GM19328 (cell line): ENCODE data around the gene FALEC.

Experiments used
- ATAC-seq: cut with Tn5 transposase; IDR thresholded peaks from one replicate; pipeline ENCODE4 v1.9.1; 2021; ENCODE audit warnings: mild to moderate bottlenecking, moderate library complexity; ENCODE audit not compliant: unreplicated experiment

The FALEC gene

GRCh38 chr1:150511985-150512660, 3.4 kb upstream of the FALEC start:
- ATAC-seq = no peak

GRCh38 chr1:150512846-150513245, 2.7 kb upstream of the FALEC start:
- no peak for ATAC-seq

- ATAC-seq = no peak
Measured at GRCh38 chr1:150513351-150513791, 2.2 kb upstream of the FALEC start.

GRCh38 chr1:150514260-150514659, 1.3 kb upstream of the FALEC start:
- ATAC-seq = no peak

DNA sequence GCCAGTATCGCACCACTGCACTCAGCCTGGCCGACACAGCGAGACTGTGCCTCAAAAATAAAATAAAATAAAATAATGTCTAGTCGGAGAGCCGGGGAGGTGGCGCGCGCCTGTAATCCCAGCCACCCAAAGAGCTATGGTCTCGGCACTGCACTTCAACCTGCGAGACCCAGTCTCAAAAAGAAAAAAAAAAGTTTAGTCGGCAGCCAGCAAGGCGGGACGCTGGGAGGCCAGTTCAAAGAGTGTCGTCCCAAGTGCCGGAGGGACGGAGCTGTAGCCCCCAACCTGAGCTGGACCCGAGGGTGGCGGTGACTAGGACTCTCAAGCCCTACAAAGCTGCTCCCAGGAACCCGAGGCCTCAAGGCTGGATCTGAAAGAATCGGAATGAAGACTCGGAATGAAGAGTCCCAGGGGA, 632 bp upstream of the FALEC start:
- ATAC-seq = no peak

- ATAC-seq = no peak
Measured at GRCh38 chr1:150516050-150516591, 569 bp downstream of the FALEC start.

DNA sequence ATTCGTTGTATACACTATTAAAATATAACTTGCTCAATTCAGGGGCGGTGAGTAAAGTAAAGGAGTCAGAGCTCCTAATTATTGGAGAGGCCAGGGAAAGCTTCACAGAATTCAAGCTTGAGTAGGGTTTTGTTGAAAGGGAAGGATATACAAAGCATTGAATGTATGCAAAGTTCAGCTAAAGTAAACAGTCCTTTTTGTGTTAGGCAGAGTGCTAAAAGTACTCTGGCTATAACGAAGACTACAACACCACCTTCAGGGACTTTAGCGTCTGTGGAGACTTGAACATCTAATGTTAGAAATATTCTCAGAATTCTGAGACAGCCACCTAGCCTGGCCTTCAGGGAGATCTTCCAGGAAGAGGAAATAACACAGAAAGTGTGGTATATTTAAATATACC, 1.1 kb downstream of the FALEC start:
- no peak for ATAC-seq

DNA sequence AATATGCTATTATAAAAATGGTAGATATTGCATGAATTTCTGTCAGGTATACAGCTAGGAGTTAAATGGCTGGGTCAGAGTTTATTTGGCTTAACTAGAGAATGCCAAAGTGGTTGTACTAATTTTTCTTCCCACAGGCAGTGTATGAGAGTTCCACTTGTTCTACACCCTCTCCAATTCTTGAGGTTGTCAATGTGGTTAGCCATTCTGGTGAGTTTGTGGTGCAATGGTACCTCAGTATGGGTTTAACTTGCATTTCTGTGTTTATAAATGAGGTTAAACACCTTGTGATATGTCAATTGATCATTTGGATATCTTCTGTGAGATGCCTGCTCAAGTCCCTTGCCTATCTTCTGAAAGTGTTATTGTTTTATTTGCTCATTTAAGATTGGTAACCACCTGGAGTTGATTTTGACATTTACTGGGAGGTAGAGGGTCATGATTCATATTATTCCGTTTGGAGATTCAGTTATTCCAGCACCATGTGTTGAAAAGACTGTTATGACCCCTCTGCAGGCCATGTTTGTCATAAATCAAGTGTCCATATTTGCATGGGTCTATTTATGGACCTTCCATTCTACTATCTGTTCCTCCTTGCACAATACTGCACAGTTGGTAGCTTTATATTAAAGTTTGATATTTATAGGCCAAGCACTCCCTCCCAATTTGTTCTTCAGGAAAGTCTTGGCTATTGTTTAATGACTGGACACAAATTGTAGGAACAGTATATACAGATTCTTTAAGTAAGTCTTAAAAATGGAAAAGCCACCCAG, 5.8 kb downstream of the FALEC start:
- no peak for ATAC-seq

DNA sequence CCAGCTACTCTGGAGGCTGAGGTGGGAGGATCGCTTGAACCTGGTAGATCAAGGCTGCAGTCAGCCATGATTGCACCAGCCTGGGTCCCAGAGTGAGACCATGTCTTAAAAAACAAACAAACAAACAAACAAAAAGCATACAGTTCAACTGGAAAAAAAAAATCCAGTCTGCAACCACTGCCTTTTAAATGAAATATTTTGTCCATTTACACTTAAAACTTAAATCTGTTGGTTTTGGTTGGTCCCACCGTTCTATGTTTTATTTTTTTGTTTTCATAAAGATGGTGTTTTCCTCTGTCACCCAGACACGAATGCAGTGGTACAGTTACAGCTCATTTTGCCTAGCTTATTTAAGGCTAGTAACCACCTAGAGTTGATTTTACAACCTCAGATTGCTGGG, 9.8 kb downstream of the FALEC start:
- no peak for ATAC-seq

DNA sequence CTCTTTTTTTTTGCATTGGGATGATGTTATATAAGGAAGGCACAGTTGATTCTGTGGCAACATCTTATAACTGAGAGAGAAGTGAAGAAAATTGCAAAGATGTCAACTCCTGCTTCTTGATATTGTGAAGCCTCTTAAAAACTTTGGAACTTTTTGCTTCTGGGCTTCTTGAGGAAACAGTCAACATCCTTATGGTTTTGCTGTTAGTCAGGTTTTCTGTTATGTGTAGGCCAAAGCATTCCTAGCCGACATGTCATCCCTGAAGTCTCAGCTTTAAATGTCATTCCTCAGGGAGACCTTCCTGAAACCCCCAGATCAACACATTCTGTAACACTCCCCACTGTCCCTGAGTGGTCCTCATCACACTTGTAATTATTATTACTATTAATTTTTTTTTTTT, 12.6 kb downstream of the FALEC start:
- no peak for ATAC-seq

DNA sequence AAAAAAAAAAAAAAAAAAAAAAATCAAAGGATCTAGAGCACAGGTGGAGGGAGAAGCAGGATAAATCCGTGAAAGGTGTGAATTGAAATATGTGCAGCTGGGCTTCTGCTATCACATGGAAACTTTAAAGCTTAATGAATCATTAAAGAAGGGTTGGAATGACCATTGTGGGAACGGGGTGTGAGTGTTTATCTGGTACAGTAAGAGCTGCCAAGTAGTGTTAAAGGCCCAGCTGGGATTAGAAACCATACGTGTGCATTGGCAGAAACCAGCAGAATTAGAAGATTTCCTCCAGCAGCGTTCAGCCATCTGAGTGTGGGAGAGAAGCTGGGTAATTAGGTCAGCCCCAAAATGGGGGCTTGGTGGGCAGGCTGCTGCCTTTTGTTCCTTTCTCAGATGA, 13.5 kb downstream of the FALEC start:
- ATAC-seq = no peak

DNA sequence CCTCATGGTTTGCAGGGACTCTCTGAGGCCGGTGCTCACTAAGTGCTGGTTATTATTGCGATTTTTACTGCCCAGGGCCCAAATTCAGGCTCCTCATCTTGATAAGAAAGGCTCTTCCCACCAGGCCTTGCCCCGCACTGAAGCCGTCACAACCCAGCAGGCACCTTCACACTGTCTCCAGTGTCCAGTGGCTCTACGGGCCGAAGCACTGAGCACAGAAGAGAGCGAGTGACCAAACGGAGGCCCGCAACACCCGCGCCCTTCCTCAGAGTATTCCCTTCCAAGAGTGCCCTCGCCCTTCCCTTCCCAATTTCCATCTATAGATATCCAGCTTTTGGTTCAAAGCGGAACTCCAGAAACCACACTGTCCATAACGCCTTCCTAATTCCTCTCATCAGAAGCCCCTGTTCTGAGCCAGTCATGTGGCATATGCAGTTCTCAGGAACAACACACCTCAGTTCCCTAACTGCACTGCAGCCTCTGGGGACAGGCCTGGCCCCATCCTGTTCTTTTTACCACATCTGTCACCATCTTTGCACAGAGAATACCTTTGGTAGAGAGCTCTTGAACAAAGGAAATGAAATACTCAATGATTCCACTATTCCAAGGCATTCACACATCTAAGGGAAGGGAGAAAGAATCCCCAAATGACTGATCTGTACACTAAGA, 15.1 kb downstream of the FALEC start:
- no peak for ATAC-seq

DNA sequence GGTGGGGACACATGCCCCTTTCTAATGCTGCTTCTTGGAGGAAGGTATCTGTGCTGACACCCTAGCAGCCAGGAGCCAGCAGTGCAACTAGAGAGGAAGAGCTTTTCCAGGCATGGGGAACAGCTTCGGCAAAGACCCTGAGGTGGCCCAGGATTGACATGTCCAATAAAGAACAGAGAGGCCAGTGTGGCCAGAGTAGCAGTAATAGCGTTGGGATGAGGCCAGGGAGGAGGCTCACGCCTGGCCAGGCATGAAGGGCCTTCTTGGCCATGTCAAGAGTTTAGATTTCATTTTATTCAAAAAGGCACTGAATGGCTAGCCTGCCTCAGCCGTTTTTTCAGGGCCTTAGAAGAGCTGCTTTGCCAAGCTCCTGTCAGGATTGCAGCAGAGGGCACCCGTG, 17.3 kb downstream of the FALEC start:
- no peak for ATAC-seq

DNA sequence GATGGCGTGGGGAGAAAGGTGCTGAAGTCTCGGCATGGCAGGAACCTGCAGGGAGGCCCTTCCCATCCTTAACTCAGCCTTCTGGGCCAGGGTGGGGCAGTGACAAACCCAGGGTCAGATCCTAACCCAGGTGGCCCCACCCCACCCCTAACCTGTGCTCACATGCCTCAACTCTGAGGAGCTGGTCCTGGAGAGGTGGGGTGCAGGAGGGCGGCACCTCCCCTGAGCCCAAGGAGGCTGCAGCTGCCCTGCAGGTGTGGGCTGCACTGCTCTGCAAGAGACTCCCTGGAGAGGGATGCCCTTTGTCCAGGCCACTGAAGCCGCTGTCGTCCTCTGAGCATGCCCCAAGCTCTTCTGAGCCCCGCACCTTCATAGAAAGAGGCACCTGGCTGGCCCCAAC, 18.4 kb downstream of the FALEC start:
- no peak for ATAC-seq

- ATAC-seq = no peak
Measured at GRCh38 chr1:150535511-150536287, 20.1 kb downstream of the FALEC start.

DNA sequence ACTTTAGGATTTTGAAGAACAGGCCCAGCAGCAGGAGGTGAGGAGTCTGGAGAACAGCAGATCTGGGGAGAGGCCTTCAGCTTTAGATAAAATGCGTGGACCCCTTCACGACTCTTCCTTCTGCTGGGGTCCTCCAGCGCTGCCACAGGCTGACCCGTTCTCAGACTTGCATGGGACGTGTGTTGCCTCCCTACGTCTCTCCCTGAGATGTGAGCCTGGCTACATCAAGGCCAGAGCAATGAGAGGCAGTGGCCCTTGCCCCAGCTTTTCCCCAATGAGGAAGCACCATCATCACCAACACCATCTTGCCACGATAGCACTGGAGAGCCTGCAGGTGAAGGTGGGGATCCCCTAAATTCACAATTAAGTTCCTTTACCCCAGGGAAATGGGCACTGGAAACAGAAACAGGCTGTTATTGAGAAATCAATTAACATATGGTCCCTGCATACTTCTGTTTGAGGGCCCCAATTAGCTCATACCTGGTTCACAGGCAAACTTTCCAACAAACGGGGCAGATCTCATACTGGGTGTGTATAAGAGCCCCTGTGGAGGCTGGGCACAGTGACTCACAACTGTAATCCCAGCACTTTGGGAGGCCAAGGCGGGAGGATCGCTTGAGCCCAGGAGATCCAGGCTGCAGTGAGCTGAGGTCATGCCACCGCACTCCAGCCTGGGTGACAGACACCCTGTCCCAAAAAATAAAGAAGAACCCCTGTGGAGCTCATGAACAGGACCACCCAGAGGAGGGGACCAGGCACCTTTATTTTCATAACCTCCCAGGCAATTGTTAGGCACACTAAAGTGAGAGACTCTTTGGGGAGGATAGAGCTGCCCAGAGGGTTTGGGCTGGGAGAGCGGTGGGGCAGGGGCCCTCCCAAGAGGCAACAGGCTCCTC, 21.5 kb downstream of the FALEC start:
- no peak for ATAC-seq

GRCh38 chr1:150537732-150538684, 22.5 kb downstream of the FALEC start:
- ATAC-seq = no peak

DNA sequence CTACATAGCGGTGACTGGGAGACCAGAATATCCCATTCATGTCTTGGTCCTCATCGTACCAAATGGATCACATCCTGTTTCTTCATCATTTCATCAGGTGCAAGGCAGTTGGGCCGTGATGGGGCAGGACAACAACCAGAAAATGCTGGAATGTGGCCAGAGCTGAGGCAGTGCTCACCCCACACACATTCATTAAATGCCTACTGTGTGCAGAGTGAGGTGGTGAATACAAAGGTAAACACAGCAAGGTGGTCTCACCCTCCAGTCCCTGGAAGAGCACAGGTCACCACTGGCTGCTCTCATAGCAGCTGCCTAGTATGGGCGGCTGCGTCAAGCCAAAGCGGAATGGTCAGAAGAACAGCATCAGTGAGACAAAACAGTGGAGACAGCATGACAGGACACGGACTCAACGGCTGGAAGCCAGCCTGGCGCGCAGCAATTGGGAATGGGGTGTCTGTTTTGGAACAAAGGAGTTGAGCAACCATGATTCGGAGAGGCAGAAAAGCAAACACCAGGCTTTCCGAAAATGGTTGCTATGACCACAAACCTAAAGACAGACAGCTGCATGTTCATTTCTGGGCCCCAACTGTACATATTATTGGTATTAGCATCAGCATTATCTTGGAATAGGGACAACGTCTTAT, 28.1 kb downstream of the FALEC start:
- ATAC-seq = no peak
